HEK293 (cell line): ENCODE results near the gene TOPAZ1.

Experiments used
- AEBP2 ChIP-seq: fragments of 450-650 bp; formaldehyde crosslinking; IDR thresholded peaks from 2 replicates; pipeline ENCODE4 v1.5.1; 2016; ENCODE audit warnings: missing biosample characterization, missing genetic modification characterization, borderline replicate concordance
- ATF2 ChIP-seq: fragments of 450-650 bp; formaldehyde crosslinking; IDR thresholded peaks from 2 replicates; pipeline ENCODE4 v1.5.1; 2016; ENCODE audit warnings: missing biosample characterization, missing genetic modification characterization, low read depth
- BCL11A ChIP-seq: fragments of 450-650 bp; formaldehyde crosslinking; IDR thresholded peaks from 2 replicates; pipeline ENCODE4 v1.5.1; 2016; ENCODE audit warnings: low read depth, missing biosample characterization, missing genetic modification characterization
- HOXA7 ChIP-seq: sonication (generic); formaldehyde crosslinking; IDR thresholded peaks from 2 replicates; pipeline ENCODE4 v1.8.1; 2022; ENCODE audit warnings: missing genetic modification reagents, borderline replicate concordance
- PRDM6 ChIP-seq: fragments of 450-650 bp; formaldehyde crosslinking; IDR thresholded peaks from 2 replicates; pipeline ENCODE4 v1.5.1; 2017; ENCODE audit warnings: missing biosample characterization, missing genetic modification characterization
- TCF7L2 ChIP-seq: IDR thresholded peaks from 2 replicates; pipeline ENCODE4 v1.6.1; 2011; ENCODE audit warnings: low read depth, mild to moderate bottlenecking, inconsistent platforms, low read length, moderate library complexity, borderline replicate concordance
- ZBTB1 ChIP-seq: fragments of 450-650 bp; formaldehyde crosslinking; IDR thresholded peaks from 2 replicates; pipeline ENCODE4 v1.5.1; 2016; ENCODE audit warnings: missing biosample characterization, missing genetic modification characterization
- ZBTB17 ChIP-seq: fragments of 450-650 bp; formaldehyde crosslinking; IDR thresholded peaks from 2 replicates; pipeline ENCODE4 v1.5.1; 2016; ENCODE audit warnings: missing biosample characterization, missing genetic modification characterization
- ZEB2 ChIP-seq: fragments of 450-650 bp; formaldehyde crosslinking; IDR thresholded peaks from 2 replicates; pipeline ENCODE4 v1.5.1; 2016; ENCODE audit warnings: missing biosample characterization, missing genetic modification characterization
- ZNF10 ChIP-seq: fragments of 450-650 bp; formaldehyde crosslinking; IDR thresholded peaks from 2 replicates; pipeline ENCODE4 v1.5.1; 2017; ENCODE audit warnings: missing biosample characterization, missing genetic modification characterization
- ZNF169 ChIP-seq: fragments of 450-650 bp; formaldehyde crosslinking; IDR thresholded peaks from 2 replicates; pipeline ENCODE4 v1.5.1; 2016; ENCODE audit warnings: missing biosample characterization, missing genetic modification characterization
- ZNF18 ChIP-seq: fragments of 450-650 bp; formaldehyde crosslinking; IDR thresholded peaks from 2 replicates; pipeline ENCODE4 v1.5.1; 2016; ENCODE audit warnings: missing biosample characterization, missing genetic modification characterization
- ZNF274 ChIP-seq, 2 experiments: fragments of 200-500 bp in 1 of 2; fragments of 450-650 bp in 1 of 2; sonication (Bioruptor generic) in 1 of 2; formaldehyde crosslinking in 1 of 2; IDR thresholded peaks; 2 replicates each; pipeline versions ENCODE4 v1.5.1 to v1.6.1; 2014 to 2016; ENCODE audit warnings: borderline replicate concordance in 1 of 2, inconsistent platforms in 1 of 2, low read length in 1 of 2, missing biosample characterization in 1 of 2, missing genetic modification characterization in 1 of 2
- ZNF280C ChIP-seq: fragments of 450-650 bp; formaldehyde crosslinking; IDR thresholded peaks from 2 replicates; pipeline ENCODE4 v1.5.1; 2016; ENCODE audit warnings: missing biosample characterization, missing genetic modification characterization
- ZNF341 ChIP-seq: fragments of 450-650 bp; formaldehyde crosslinking; IDR thresholded peaks from 2 replicates; pipeline ENCODE4; 2016; ENCODE audit warnings: low read depth, missing biosample characterization, missing genetic modification characterization
- ZNF398 ChIP-seq: fragments of 450-650 bp; formaldehyde crosslinking; IDR thresholded peaks from 2 replicates; pipeline ENCODE4 v1.5.1; 2017; ENCODE audit warnings: missing biosample characterization, missing genetic modification characterization
- ZNF404 ChIP-seq: fragments of 450-650 bp; formaldehyde crosslinking; IDR thresholded peaks from 2 replicates; pipeline ENCODE4 v1.5.1; 2017; ENCODE audit warnings: missing biosample characterization, missing genetic modification characterization
- ZNF488 ChIP-seq: fragments of 450-650 bp; formaldehyde crosslinking; IDR thresholded peaks from 2 replicates; pipeline ENCODE4 v1.5.1; 2016; ENCODE audit warnings: missing biosample characterization, missing genetic modification characterization
- ZNF514 ChIP-seq: fragments of 450-650 bp; formaldehyde crosslinking; IDR thresholded peaks from 2 replicates; pipeline ENCODE4 v1.5.1; 2016; ENCODE audit warnings: missing biosample characterization, missing genetic modification characterization
- ZNF626 ChIP-seq: fragments of 450-650 bp; sonication (Bioruptor Pico); formaldehyde crosslinking; IDR thresholded peaks from 2 replicates; pipeline ENCODE4 v1.5.1; 2018; ENCODE audit warnings: missing biosample characterization, missing genetic modification characterization, inconsistent platforms
- ZNF664 ChIP-seq: fragments of 450-650 bp; formaldehyde crosslinking; IDR thresholded peaks from 2 replicates; pipeline ENCODE4 v1.5.1; 2016; ENCODE audit warnings: missing biosample characterization, missing genetic modification characterization
- ZNF677 ChIP-seq: fragments of 450-650 bp; IDR thresholded peaks from 2 replicates; pipeline ENCODE4 v1.5.0; 2018; ENCODE audit warnings: missing biosample characterization, mild to moderate bottlenecking, missing genetic modification characterization, moderate library complexity
- ZNF707 ChIP-seq: fragments of 450-650 bp; formaldehyde crosslinking; IDR thresholded peaks from 2 replicates; pipeline ENCODE4 v1.5.1; 2016; ENCODE audit warnings: missing biosample characterization, missing genetic modification characterization
- ZNF792 ChIP-seq: fragments of 450-650 bp; formaldehyde crosslinking; IDR thresholded peaks from 2 replicates; pipeline ENCODE4 v1.5.1; 2016; ENCODE audit warnings: missing biosample characterization, missing genetic modification characterization
- ZSCAN16 ChIP-seq: fragments of 450-650 bp; formaldehyde crosslinking; IDR thresholded peaks from 2 replicates; pipeline ENCODE4 v1.5.1; 2016; ENCODE audit warnings: missing biosample characterization, missing genetic modification characterization
- ZSCAN18 ChIP-seq: fragments of 450-650 bp; formaldehyde crosslinking; IDR thresholded peaks from 2 replicates; pipeline ENCODE4 v1.5.1; 2016; ENCODE audit warnings: missing biosample characterization, missing genetic modification characterization

TOPAZ1 gene

GRCh38 chr3:44338010-44338827 lies 96.5 kb downstream of the TOPAZ1 start, which contains the start of gene TCAIM (continued):
- TF ChIP-seq ATF2 (tag by site-specific recombination) (peak; percentile 90), ZEB2 (tag by site-specific recombination) (peak; percentile 86), ZNF514 (no peak), ZNF677 (tag by site-specific recombination) (no peak), ZNF274 (IDR thresholded peaks at IDR 0.05; ENCODE audit: low read length) (no peak), ZNF274 (tag by site-specific recombination; IDR thresholded peaks at IDR 0.05; ENCODE audit: borderline replicate concordance) (no peak), BCL11A (tag by site-specific recombination) (no peak), ZNF664 (no peak), ZBTB17 (tag by site-specific recombination) (peak; percentile 66), ZNF792 (tag by site-specific recombination) (no peak), ZNF707 (tag by site-specific recombination) (no peak), TCF7L2 (no peak), ZNF626 (no peak), ZNF280C (tag by site-specific recombination) (no peak), PRDM6 (tag by site-specific recombination) (no peak), ZNF404 (tag by site-specific recombination) (no peak), ZSCAN16 (tag by site-specific recombination) (no peak), ZSCAN18 (tag by site-specific recombination) (no peak), AEBP2 (tag by site-specific recombination) (no peak), ZNF169 (tag by site-specific recombination) (no peak), ZBTB1 (tag by site-specific recombination) (no peak), ZNF10 (tag by site-specific recombination) (no peak), ZNF18 (no peak), ZNF341 (tag by site-specific recombination) (peak; percentile 93), ZNF488 (tag by site-specific recombination) (no peak), ZNF398 (tag by site-specific recombination) (no peak), HOXA7 (CRISPR knock-in tag) (no peak)
